Breast epithelium (tissue), 3 donors: Measurements from ENCODE around the gene ASTN2.

Source experiments
- POLR2A ChIP-seq: fragments of 450-650 bp; IDR thresholded peaks from one replicate; pipeline ENCODE4 v1.6.1; 2016; ENCODE audit warnings: antibody characterized with exemption, mild to moderate bottlenecking, moderate library complexity
- POLR2AphosphoS5 ChIP-seq, 3 donors: sonication (generic); formaldehyde crosslinking; IDR thresholded peaks; one replicate each; pipeline ENCODE4 v1.6.1; 2017; ENCODE audit warnings: antibody characterized with exemption in 3 of 3
- TF ChIP-seq, protein P1 (sequence below), 3 donors: fragments of 450-650 bp; IDR thresholded peaks; one replicate each; pipeline ENCODE4 v1.5.1; 2016 to 2017; ENCODE audit warnings: antibody characterized with exemption in 3 of 3, mild to moderate bottlenecking in 3 of 3, moderate library complexity in 3 of 3

- TF ChIP-seq, protein P1, sequence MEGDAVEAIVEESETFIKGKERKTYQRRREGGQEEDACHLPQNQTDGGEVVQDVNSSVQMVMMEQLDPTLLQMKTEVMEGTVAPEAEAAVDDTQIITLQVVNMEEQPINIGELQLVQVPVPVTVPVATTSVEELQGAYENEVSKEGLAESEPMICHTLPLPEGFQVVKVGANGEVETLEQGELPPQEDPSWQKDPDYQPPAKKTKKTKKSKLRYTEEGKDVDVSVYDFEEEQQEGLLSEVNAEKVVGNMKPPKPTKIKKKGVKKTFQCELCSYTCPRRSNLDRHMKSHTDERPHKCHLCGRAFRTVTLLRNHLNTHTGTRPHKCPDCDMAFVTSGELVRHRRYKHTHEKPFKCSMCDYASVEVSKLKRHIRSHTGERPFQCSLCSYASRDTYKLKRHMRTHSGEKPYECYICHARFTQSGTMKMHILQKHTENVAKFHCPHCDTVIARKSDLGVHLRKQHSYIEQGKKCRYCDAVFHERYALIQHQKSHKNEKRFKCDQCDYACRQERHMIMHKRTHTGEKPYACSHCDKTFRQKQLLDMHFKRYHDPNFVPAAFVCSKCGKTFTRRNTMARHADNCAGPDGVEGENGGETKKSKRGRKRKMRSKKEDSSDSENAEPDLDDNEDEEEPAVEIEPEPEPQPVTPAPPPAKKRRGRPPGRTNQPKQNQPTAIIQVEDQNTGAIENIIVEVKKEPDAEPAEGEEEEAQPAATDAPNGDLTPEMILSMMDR (IDR thresholded peaks at IDR 0.05), result no peak
- TF ChIP-seq POLR2A (no peak), POLR2AphosphoS5 (IDR thresholded peaks at IDR 0.05) (no peak)
These were observed 414.6 kb downstream of the ASTN2 start for GRCh38 chr9:117000196-117000723.
